Osteoblast (primary cell): Measurements from ENCODE around the gene UBP1. TPM values are rescaled to one million over a fixed set of nuclear protein-coding genes. Genes with fewer than 3 reads are reported as not detected.
"Not testable (repeated sequence)": the region's sequence is repeated elsewhere in the genome, so short reads cannot be mapped to it uniquely, and the experiment has no call there.

Experiments used
- DNase-seq: peaks from one replicate; pipeline ENCODE4 v3.0.0; 2011; ENCODE audit warnings: low spot score, mixed read lengths; ENCODE audit not compliant: insufficient read length; ENCODE audit errors: missing footprints
- H2AFZ ChIP-seq: 2 replicates; pipeline ENCODE4 v1.6.0; 2011; ENCODE audit warnings: mild to moderate bottlenecking, low read length
- H3K27ac ChIP-seq: 2 replicates; pipeline ENCODE4 v1.5.1; 2011; ENCODE audit warnings: mild to moderate bottlenecking, low read depth, low read length, moderate library complexity
- H3K27me3 ChIP-seq: 2 replicates; pipeline ENCODE4 v1.6.0; 2012; ENCODE audit warnings: mild to moderate bottlenecking, control low read depth, inconsistent platforms, low read length, moderate library complexity; ENCODE audit not compliant: insufficient read depth
- H3K36me3 ChIP-seq: 2 replicates; pipeline ENCODE4 v1.5.1; 2011; ENCODE audit warnings: mild to moderate bottlenecking, low read length, control low read depth, moderate library complexity; ENCODE audit not compliant: insufficient read depth
- H3K4me1 ChIP-seq: 2 replicates; pipeline ENCODE4 v1.5.1; 2011; ENCODE audit warnings: mild to moderate bottlenecking, low read length, control low read depth, moderate library complexity; ENCODE audit not compliant: insufficient read depth
- H3K4me2 ChIP-seq: 2 replicates; pipeline ENCODE4 v1.6.0; 2011; ENCODE audit warnings: mild to moderate bottlenecking, low read length; ENCODE audit not compliant: insufficient read depth
- H3K4me3 ChIP-seq: fragments of 200-600 bp; sonication (generic); 3 replicates; pipeline ENCODE4 v1.5.1; 2012; ENCODE audit warnings: mild to moderate bottlenecking, low read length, inconsistent platforms; ENCODE audit not compliant: insufficient read depth
- H3K79me2 ChIP-seq: 2 replicates; pipeline ENCODE4 v1.6.0; 2012; ENCODE audit warnings: mild to moderate bottlenecking, low read length, control low read depth, inconsistent platforms; ENCODE audit not compliant: insufficient read depth
- H3K9me3 ChIP-seq: 2 replicates; pipeline ENCODE4 v1.5.1; 2011; ENCODE audit warnings: low read depth, low read length, control low read depth
- H4K20me1 ChIP-seq: 2 replicates; pipeline ENCODE4 v1.6.0; 2012; ENCODE audit warnings: mild to moderate bottlenecking, low read length, control low read depth; ENCODE audit not compliant: insufficient read depth
- small RNA-seq: library from RNA; depleted of rRNA; stranded (forward); fragments of <200 nt; gene quantifications from one replicate; pipeline ENCODE3, GENCODE V24; 2012
- total RNA-seq: library from RNA; depleted of rRNA; stranded (reverse); fragments of >200 nt; gene quantifications from 2 replicates; pipeline ENCODE4 v1.2.3, GENCODE V29; 2012
- TF ChIP-seq, protein P1 (sequence below): IDR thresholded peaks from 2 replicates; pipeline ENCODE4 v1.5.1; 2011; ENCODE audit warnings: mild to moderate bottlenecking, low read depth, low read length, moderate library complexity; ENCODE audit errors: extremely low read depth

Gene UBP1
- total RNA-seq, 1 donor = 77.4 TPM

DNA sequence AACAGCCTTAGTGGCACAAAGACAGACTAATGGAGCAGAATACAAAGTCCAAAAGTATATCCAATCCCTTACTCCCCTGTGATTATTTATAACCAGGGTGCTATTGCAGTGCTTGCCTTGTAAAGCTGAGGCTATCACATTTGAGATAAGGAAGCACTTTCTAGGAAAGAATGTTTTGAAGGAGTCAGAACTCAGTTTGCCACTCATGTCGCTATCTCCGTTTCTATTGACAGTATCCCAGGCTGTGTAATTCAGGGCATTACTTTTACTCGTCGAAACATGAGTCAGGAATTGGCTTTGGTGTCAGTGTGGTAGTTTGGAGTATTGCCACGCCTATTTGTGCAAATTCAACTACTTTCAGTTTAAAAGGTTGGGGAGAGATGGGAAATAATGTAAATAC is 84.6 kb downstream of the UBP1 start:
- Histone ChIP-seq H4K20me1 (peaks cover 2% of the 10 kb centered on the region), H3K27ac (no peak overlapping the region), H3K36me3 (no peaks in the 10 kb centered on the region), H3K4me2 (peak overlapping the region; percentile 60), H3K4me3 (peak overlapping the region; percentile 49), H3K4me1 (peaks cover 35% of the 10 kb centered on the region), H2AFZ (no peak overlapping the region), H3K79me2 (peaks cover 9% of the 10 kb centered on the region), H3K27me3 (no peaks in the 10 kb centered on the region), H3K9me3 (no peaks in the 10 kb centered on the region)
- TF ChIP-seq, protein P1, sequence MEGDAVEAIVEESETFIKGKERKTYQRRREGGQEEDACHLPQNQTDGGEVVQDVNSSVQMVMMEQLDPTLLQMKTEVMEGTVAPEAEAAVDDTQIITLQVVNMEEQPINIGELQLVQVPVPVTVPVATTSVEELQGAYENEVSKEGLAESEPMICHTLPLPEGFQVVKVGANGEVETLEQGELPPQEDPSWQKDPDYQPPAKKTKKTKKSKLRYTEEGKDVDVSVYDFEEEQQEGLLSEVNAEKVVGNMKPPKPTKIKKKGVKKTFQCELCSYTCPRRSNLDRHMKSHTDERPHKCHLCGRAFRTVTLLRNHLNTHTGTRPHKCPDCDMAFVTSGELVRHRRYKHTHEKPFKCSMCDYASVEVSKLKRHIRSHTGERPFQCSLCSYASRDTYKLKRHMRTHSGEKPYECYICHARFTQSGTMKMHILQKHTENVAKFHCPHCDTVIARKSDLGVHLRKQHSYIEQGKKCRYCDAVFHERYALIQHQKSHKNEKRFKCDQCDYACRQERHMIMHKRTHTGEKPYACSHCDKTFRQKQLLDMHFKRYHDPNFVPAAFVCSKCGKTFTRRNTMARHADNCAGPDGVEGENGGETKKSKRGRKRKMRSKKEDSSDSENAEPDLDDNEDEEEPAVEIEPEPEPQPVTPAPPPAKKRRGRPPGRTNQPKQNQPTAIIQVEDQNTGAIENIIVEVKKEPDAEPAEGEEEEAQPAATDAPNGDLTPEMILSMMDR = no peak
- peak; percentile 89 for DNase-seq

DNA sequence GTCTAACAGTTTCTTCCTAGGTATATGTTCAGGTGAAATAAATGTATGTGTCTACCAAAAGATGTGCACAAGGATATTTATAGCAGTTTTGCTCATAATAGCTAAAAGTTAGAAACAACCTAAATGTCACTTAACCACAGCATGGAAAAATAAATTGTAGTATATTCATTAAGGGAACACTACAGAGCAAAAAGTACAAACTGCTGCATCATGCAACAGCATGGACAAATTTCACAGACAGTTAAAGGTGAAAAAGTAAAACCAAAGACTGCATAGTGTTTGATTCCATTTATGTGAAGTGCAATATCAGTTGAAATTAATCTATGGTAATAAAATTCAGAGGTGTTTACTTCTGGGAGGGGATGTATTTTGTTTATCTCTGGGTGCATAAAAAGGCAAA is 100.4 kb downstream of the UBP1 start:
- Histone ChIP-seq H4K20me1 (no peaks in the 10 kb centered on the region), H3K4me2 (no peak overlapping the region), H3K27me3 (no peaks in the 10 kb centered on the region), H3K27ac (no peak overlapping the region), H2AFZ (no peak overlapping the region), H3K4me1 (no peaks in the 10 kb centered on the region), H3K4me3 (no peak overlapping the region), H3K36me3 (no peaks in the 10 kb centered on the region), H3K9me3 (no peaks in the 10 kb centered on the region), H3K79me2 (no peaks in the 10 kb centered on the region)
- TF ChIP-seq, protein P1 = no peak
- DNase-seq = no peak

DNA sequence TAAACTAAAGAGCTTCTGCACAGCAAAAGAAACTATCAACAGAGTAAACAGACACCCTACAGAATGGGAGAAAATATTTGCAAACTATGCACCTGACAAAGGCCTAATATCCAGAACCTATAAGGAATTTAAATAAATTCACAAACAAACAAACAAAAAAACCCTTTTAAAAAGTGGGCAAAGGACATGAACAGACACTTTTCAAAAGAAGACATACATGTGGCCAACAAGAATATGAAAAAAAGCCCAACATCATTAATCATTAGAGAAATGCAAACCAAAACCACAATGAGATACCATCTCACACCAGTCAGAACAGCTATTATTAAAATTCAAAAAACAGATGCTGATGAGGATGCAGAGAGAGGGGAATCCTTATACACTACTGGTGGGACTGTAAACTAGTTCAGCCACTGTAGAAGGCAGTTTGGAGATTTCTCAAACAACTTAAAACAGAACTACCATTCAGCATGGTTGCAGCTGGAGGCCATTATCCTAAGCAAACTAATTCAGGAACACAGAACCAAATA is 101.2 kb downstream of the UBP1 start:
- not testable (repeated sequence) for DNase-seq, H3K4me3 ChIP-seq, H3K36me3 ChIP-seq, H3K27me3 ChIP-seq, H3K79me2 ChIP-seq, H3K9me3 ChIP-seq, H2AFZ ChIP-seq, H3K4me1 ChIP-seq, H3K4me2 ChIP-seq, H3K27ac ChIP-seq, H4K20me1 ChIP-seq

Small RNAs within 50 kb of the gene (small RNA-seq; reads per million reads assigned to genes)
- not detected for gene RNU7-110P

Other genes starting within 250 kb of the UBP1 start
- gene SUSD5, start 221.6 kb downstream of the UBP1 start, total RNA-seq = 10.9 and 11.2 TPM in 2 replicates
- gene FBXL2, start 163.0 kb downstream of the UBP1 start, total RNA-seq = 23.2 and 23.6 TPM in 2 replicates